ENCODE measurements around the gene ZNF692. TPM values are rescaled to one million over a fixed set of nuclear protein-coding genes. Genes with fewer than 3 reads are reported as not detected.

Gene ZNF692
- total and polyA plus RNA-seq, 2 of the 13 experiments (the other 11 are each of a cell fraction or from before 2014, with no cell fraction given), result 27.3 to 45.8 TPM

DNA sequence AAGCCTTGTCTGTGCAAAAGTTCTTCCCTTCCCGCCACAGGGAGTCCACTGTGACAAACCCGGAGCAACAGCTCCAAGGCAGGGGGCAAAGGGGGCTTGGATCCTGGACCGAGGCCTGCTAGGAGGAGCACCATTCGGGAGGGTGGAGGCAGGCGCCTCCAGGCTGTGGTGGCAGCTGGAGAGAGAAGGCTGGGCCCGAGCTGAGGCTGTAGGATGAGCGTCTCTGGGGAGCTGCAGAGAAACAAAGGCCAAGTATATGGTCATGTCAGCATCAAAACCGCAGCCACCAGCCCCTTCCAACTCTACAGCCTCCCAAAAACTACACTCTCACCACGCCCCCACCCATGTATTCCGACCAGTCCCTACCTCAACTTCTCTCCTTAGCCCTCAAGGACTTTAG, 33.7 kb downstream of the ZNF692 start:
- H3K27ac ChIP-seq (ENCODE audit: extremely low read length, insufficient read depth, low read length), result peak overlapping the region; percentile 99
- in situ Hi-C loops (cut with HindIII; ENCODE audit: extremely low pct_ligation_motif_present, low pct_unique_long_range_greater_than_20kb), result no loop called here
- H3K79me2 ChIP-seq (ENCODE audit: insufficient read depth, low read length), result peaks cover 40% of the 10 kb centered on the region
- 21% methylated on average over 10 of the region's 10 CpGs for WGBS (ENCODE audit: low lambda C conversion rate)
- CTCF ChIA-PET (ENCODE audit: low intra/inter-chr PET ratio, low total read pairs), result no interaction called here
- peaks cover 2 to 26% of the 10 kb centered on the region in 2 experiments for H3K36me3 ChIP-seq (replicated peaks in 1 of 2; ENCODE audit: control insufficient read depth in 1 of 2, insufficient read depth in 2 of 2, low read length in 2 of 2)
- POLR2A ChIA-PET, result interaction anchor here (1.0 to 5.6 kb wide), 6 partner anchors 13 to 48 kb away, joined by 3 to 108 read pairs (median 14); partner anchors contain the start of genes ZNF672 and ZNF692
- H3K27me3 ChIP-seq (ENCODE audit: control insufficient read depth in 1 of 2, insufficient read depth in 2 of 2, low read length in 2 of 2), result no peaks in the 10 kb centered on the region; a peak in 1 of 5 replicates
- peak overlapping the region; percentile 94 for H3K9ac ChIP-seq (ENCODE audit: insufficient read depth, low read depth, low read length)
- intact Hi-C loops (cut with micrococcal nuclease; ENCODE audit: unreplicated experiment), result loop anchor here (2.0 kb wide), 1 partner anchor 48 kb away; no protein-coding TSS in a partner anchor
- H4K20me1 ChIP-seq (ENCODE audit: insufficient read depth, low read length), result no peaks in the 10 kb centered on the region
- TF ChIP-seq BCL6 (CRISPR knock-in tag; IDR thresholded peaks at IDR 0.05), result no peak
- TF ChIP-seq ZNF18 (CRISPR knock-in tag; IDR thresholded peaks at IDR 0.05; ENCODE audit: insufficient replicate concordance), result peak; percentile 44
- no peak for TF ChIP-seq ZNF124 (CRISPR knock-in tag; IDR thresholded peaks at IDR 0.05)
- no peak for TF ChIP-seq ZNF878 (CRISPR knock-in tag; IDR thresholded peaks at IDR 0.05)
- TF ChIP-seq ZNF329 (CRISPR knock-in tag; IDR thresholded peaks at IDR 0.05; ENCODE audit: low read depth), result 0 out of 2 replicates have a peak, but pooled peaks have one; percentile 28
- TF ChIP-seq ZBTB8A (CRISPR knock-in tag; IDR thresholded peaks at IDR 0.05; ENCODE audit: borderline replicate concordance, low read depth), result no peak
- TF ChIP-seq ZNF724P (CRISPR knock-in tag; IDR thresholded peaks at IDR 0.05; ENCODE audit: borderline replicate concordance), result 0 out of 2 replicates have a peak, but pooled peaks have one; percentile 15
- no peak for TF ChIP-seq IRX3 (CRISPR knock-in tag; IDR thresholded peaks at IDR 0.05; ENCODE audit: borderline replicate concordance, low read depth)
- TF ChIP-seq KMT2B (CRISPR knock-in tag; IDR thresholded peaks at IDR 0.05), result no peak
- TF ChIP-seq THYN1 (CRISPR knock-in tag; IDR thresholded peaks at IDR 0.05; ENCODE audit: borderline replicate concordance, low read depth), result no peak
- no peak for TF ChIP-seq NR2F1 (CRISPR knock-in tag; IDR thresholded peaks at IDR 0.05)
- no peak for TF ChIP-seq ZNF670 (CRISPR knock-in tag; IDR thresholded peaks at IDR 0.05; ENCODE audit: borderline replicate concordance)
- peak overlapping the region; percentile 96 for H3K4me2 ChIP-seq (ENCODE audit: low read depth, low read length)
- BruUV-seq (replicated peaks), result no TSS peak
- ATAC-seq (no peak; the same call in 2 of the 3 replicates), FAIRE-seq (no peak), DNase-seq (ENCODE audit: low spot score) (no peak)
- H3K4me1 ChIP-seq (ENCODE audit: insufficient read depth, low read length), result peaks cover 79% of the 10 kb centered on the region
- no peak overlapping the region for H2AFZ ChIP-seq (ENCODE audit: low read length)
- H3K4me3 ChIP-seq (replicated peaks in 1 of 3; ENCODE audit: insufficient read depth in 1 of 3, low read depth in 2 of 3, low read length in 3 of 3), result peak overlapping the region; percentile 71 to 92 (median 81)
- H3K9me3 ChIP-seq (ENCODE audit: low read length), result no peaks in the 10 kb centered on the region

All from HepG2 (cell line).